Gastrocnemius medialis (tissue), 4 donors: ENCODE results near the gene OR51A4. TPM values are rescaled to one million over a fixed set of nuclear protein-coding genes. Genes with fewer than 3 reads are reported as not detected.

Source experiments
- ATAC-seq, 2 donors: fragments of 150-250 bp; one replicate each; pipeline ENCODE4 v1.9.1; 2016
- DNase-seq, 2 donors: peaks; one replicate each; pipeline ENCODE4 v3.0.0-alpha.2; 2019
- H3K27ac ChIP-seq, 4 donors: fragments of 200-600 bp; sonication (generic); 1 replicate in 1 of 4; 2 replicates in 3 of 4; pipeline ENCODE4 v1.5.1; 2016 to 2018; ENCODE audit warnings: mild to moderate bottlenecking in 2 of 4, moderate library complexity in 1 of 4
- H3K27me3 ChIP-seq, 3 donors: fragments of 200-600 bp; sonication (generic) in 2 of 3; 1 replicate in 1 of 3; 2 replicates in 2 of 3; pipeline versions ENCODE4 v1.5.1 to v1.6.0; 2016 to 2019; ENCODE audit warnings: mild to moderate bottlenecking in 1 of 3, moderate library complexity in 1 of 3
- H3K36me3 ChIP-seq, 2 donors: fragments of 200-600 bp; sonication (generic) in 1 of 2; one replicate each; pipeline ENCODE4 v1.5.1; 2017 to 2018
- H3K4me1 ChIP-seq, 2 donors: fragments of 200-600 bp; sonication (generic) in 1 of 2; one replicate each; pipeline ENCODE4 v1.5.1; 2016 to 2017; ENCODE audit warnings: mild to moderate bottlenecking in 2 of 2
- H3K4me3 ChIP-seq, 4 donors: fragments of 200-600 bp; sonication (generic) in 3 of 4; 1 replicate in 1 of 4; 2 replicates in 3 of 4; pipeline ENCODE4 v1.5.1; 2016 to 2019; ENCODE audit warnings: mild to moderate bottlenecking in 2 of 4
- H3K9me3 ChIP-seq, 3 donors: fragments of 200-600 bp; sonication (generic) in 2 of 3; 1 replicate in 1 of 3; 2 replicates in 2 of 3; pipeline ENCODE4 v1.5.1; 2016 to 2019
- CTCF ChIP-seq, 5 experiments: fragments of 450-650 bp in 3 of 5; fragments of 200-600 bp in 2 of 5; sonication (generic) in 2 of 5; IDR thresholded peaks in 4 of 5; conservative IDR thresholded peaks in 1 of 5; 1 replicate in 4 of 5; 2 replicates in 1 of 5; pipeline ENCODE4 v1.5.1; 2016 to 2019; ENCODE audit warnings: antibody characterized with exemption in 5 of 5, mild to moderate bottlenecking in 3 of 5, moderate library complexity in 3 of 5
- POLR2A ChIP-seq, 2 donors: fragments of 450-650 bp; IDR thresholded peaks; one replicate each; pipeline ENCODE4 v1.6.1; 2017; ENCODE audit warnings: antibody characterized with exemption in 2 of 2, mild to moderate bottlenecking in 2 of 2, moderate library complexity in 2 of 2
- in situ Hi-C, 4 donors: fragments of 200-750 bp; cut with MboI; loops; one replicate each; pipeline versions ENCODE4 v1.15.0 to v1.8.0; 2017; ENCODE audit warnings: low sequenced_read_pairs in 4 of 4
- intact Hi-C: fragments of 100-400 bp; cut with DNase I; formaldehyde crosslinking; loops from one replicate; pipeline ENCODE4 v1.15.1; 2023; ENCODE audit warnings: low total_unique reads
- total RNA-seq, 4 donors: library from RNA; depleted of rRNA; stranded (reverse); fragments of >200 nt; gene quantifications; one replicate each; pipeline versions ENCODE4 v1.1.0 to v1.2.3, GENCODE V29; 2016

OR51A4 gene
- total RNA-seq, 4 donors from 2014 or later: not detected

GRCh38 chr11:4921796-4922195 is 25.6 kb downstream of the OR51A4 start:
- no peak overlapping the region for H3K27ac ChIP-seq
- DNase-seq: no peak

GRCh38 chr11:4919250-4919649 is 28.2 kb downstream of the OR51A4 start, which contains the start of gene OR51G2:
Gene OR51G2 (minus strand): TSS chr11:4919350. CDS start chr11:4915663, 3,687 bp downstream.
- no peak within 1 kb of the TSS for H3K4me3 ChIP-seq
- DNase-seq (no peak), ATAC-seq (no peak)
- no peaks in the 10 kb centered on the region for H3K9me3 ChIP-seq
- no peaks in the 10 kb centered on the region for H3K36me3 ChIP-seq
- no peaks in the 10 kb centered on the region for H3K27me3 ChIP-seq
- in situ Hi-C loops (no loop called here), intact Hi-C loops (no loop called here)
- no peak for TF ChIP-seq POLR2A (IDR thresholded peaks at IDR 0.05)
- no peak for TF ChIP-seq CTCF (IDR thresholded peaks at IDR 0.05 in 4 of 5, conservative IDR thresholded peaks at IDR 0.05 in 1 of 5)
- no peaks in the 10 kb centered on the region for H3K4me1 ChIP-seq
- no peak within 1 kb of the TSS for H3K27ac ChIP-seq

More at GRCh38 chr11:4921796-4922195, 25.6 kb downstream of the OR51A4 start:
- Histone ChIP-seq H3K9me3 (no peaks in the 10 kb centered on the region), H3K4me3 (no peak overlapping the region), H3K4me1 (no peaks in the 10 kb centered on the region), H3K36me3 (no peaks in the 10 kb centered on the region), H3K27me3 (no peaks in the 10 kb centered on the region)
- in situ Hi-C loops: no loop called here
- no peak for ATAC-seq
- intact Hi-C loops: no loop called here
- TF ChIP-seq POLR2A (IDR thresholded peaks at IDR 0.05) (no peak), CTCF (IDR thresholded peaks at IDR 0.05 in 4 of 5, conservative IDR thresholded peaks at IDR 0.05 in 1 of 5) (no peak)

GRCh38 chr11:4916581-4916980 is 30.8 kb downstream of the OR51A4 start:
- H3K36me3 ChIP-seq: no peaks in the 10 kb centered on the region
- H3K9me3 ChIP-seq: no peaks in the 10 kb centered on the region
- intact Hi-C loops (no loop called here), in situ Hi-C loops (no loop called here)
- TF ChIP-seq POLR2A (IDR thresholded peaks at IDR 0.05) (no peak), CTCF (IDR thresholded peaks at IDR 0.05 in 4 of 5, conservative IDR thresholded peaks at IDR 0.05 in 1 of 5) (no peak)
- no peak overlapping the region for H3K27ac ChIP-seq
- no peak overlapping the region for H3K4me3 ChIP-seq
- no peaks in the 10 kb centered on the region for H3K27me3 ChIP-seq
- ATAC-seq: no peak
- no peaks in the 10 kb centered on the region for H3K4me1 ChIP-seq
- no peak for DNase-seq

GRCh38 chr11:4903484-4903883 is 43.9 kb downstream of the OR51A4 start, which contains the start of gene OR51A7:
Gene OR51A7 (plus strand): TSS chr11:4903783. CDS start chr11:4907370, 3,587 bp downstream.
- ATAC-seq (no peak), DNase-seq (no peak)
- in situ Hi-C loops: no loop called here
- no peak within 1 kb of the TSS for H3K27ac ChIP-seq
- H3K4me3 ChIP-seq: no peak within 1 kb of the TSS
- intact Hi-C loops: no loop called here
- TF ChIP-seq POLR2A (IDR thresholded peaks at IDR 0.05) (no peak), CTCF (IDR thresholded peaks at IDR 0.05 in 4 of 5, conservative IDR thresholded peaks at IDR 0.05 in 1 of 5) (no peak)
- H3K4me1 ChIP-seq: no peaks in the 10 kb centered on the region
- no peaks in the 10 kb centered on the region for H3K36me3 ChIP-seq
- no peaks in the 10 kb centered on the region for H3K9me3 ChIP-seq
- no peaks in the 10 kb centered on the region for H3K27me3 ChIP-seq

Other genes starting within 250 kb of the OR51A4 start
- under 1 TPM in 1 of 4 donors, not detected in 3; 0.24 TPM for gene OR51E2, start 249.8 kb downstream of the OR51A4 start, total RNA-seq
- not detected for gene MMP26, start 242.8 kb downstream of the OR51A4 start, total RNA-seq
- gene OR51F1, start 177.7 kb downstream of the OR51A4 start, total RNA-seq: not detected
- gene OR52R1, start 143.2 kb downstream of the OR51A4 start, total RNA-seq: not detected
- not detected for gene OR51F2, start 126.3 kb downstream of the OR51A4 start, total RNA-seq
- gene OR51S1, start 98.4 kb downstream of the OR51A4 start, total RNA-seq: not detected
- not detected for gene OR51T1, start 65.7 kb downstream of the OR51A4 start, total RNA-seq
- gene OR51A7, start 43.8 kb downstream of the OR51A4 start, total RNA-seq: not detected
- not detected for gene OR51G2, start 28.3 kb downstream of the OR51A4 start, total RNA-seq
- gene OR51G1, start 23.3 kb downstream of the OR51A4 start, total RNA-seq: not detected
- not detected for gene OR51A2, start 8.1 kb upstream of the OR51A4 start, total RNA-seq
- gene OR51L1, start 47.2 kb upstream of the OR51A4 start, total RNA-seq: not detected
- gene OR52J3, start 98.9 kb upstream of the OR51A4 start, total RNA-seq: not detected
- gene OR52E2, start 112.0 kb upstream of the OR51A4 start, total RNA-seq: not detected
- gene OR52E1, start 122.0 kb upstream of the OR51A4 start, total RNA-seq: not detected
- gene OR52A5, start 190.8 kb upstream of the OR51A4 start, total RNA-seq: not detected
- gene OR52A1, start 207.2 kb upstream of the OR51A4 start, total RNA-seq: not detected